Smooth muscle cell (in vitro differentiated cells): ENCODE data around the gene TIGD1. TPM values are rescaled to one million over a fixed set of nuclear protein-coding genes. Genes with fewer than 3 reads are reported as not detected.
A peak's percentile ranks its signal among the peaks of the same experiment; 100 is the strongest.
"Not testable (repeated sequence)": the region's sequence is repeated elsewhere in the genome, so short reads cannot be mapped to it uniquely, and the experiment has no call there.

Source experiments
- DNase-seq: peaks from one replicate; lab custom pipeline; 2025; ENCODE audit not compliant: unreplicated experiment; lab: John Stamatoyannopoulos, UW
- H2AFZ ChIP-seq: fragments of 200-600 bp; sonication (generic); 2 replicates; pipeline ENCODE4 v1.6.0; 2016; ENCODE audit warnings: antibody characterized with exemption, low read depth, mild to moderate bottlenecking
- H3F3A ChIP-seq: fragments of 200-600 bp; sonication (generic); 2 replicates; pipeline ENCODE4 v1.6.0; 2017; ENCODE audit warnings: antibody characterized with exemption, low read depth
- H3K27ac ChIP-seq: fragments of 200-600 bp; sonication (generic); 2 replicates; pipeline ENCODE4 v1.5.1; 2016; ENCODE audit warnings: low read depth, mild to moderate bottlenecking
- H3K27me3 ChIP-seq: fragments of 200-600 bp; sonication (generic); 2 replicates; pipeline ENCODE4 v1.6.1; 2016; ENCODE audit warnings: low read depth, mild to moderate bottlenecking
- H3K36me3 ChIP-seq: fragments of 200-600 bp; sonication (generic); 2 replicates; pipeline ENCODE4 v1.5.1; 2016; ENCODE audit warnings: low read depth
- H3K4me1 ChIP-seq: fragments of 200-600 bp; sonication (generic); 2 replicates; pipeline ENCODE4 v1.5.1; 2016; ENCODE audit warnings: low read depth
- H3K4me2 ChIP-seq: fragments of 200-600 bp; sonication (generic); 2 replicates; pipeline ENCODE4 v1.6.0; 2016; ENCODE audit warnings: mild to moderate bottlenecking
- H3K4me3 ChIP-seq: fragments of 200-600 bp; sonication (generic); 2 replicates; pipeline ENCODE4 v1.5.1; 2016; ENCODE audit warnings: mild to moderate bottlenecking
- H3K79me2 ChIP-seq: fragments of 200-600 bp; sonication (generic); 2 replicates; pipeline ENCODE4 v1.6.0; 2016; ENCODE audit warnings: low read depth, mild to moderate bottlenecking
- H3K9ac ChIP-seq: fragments of 200-600 bp; sonication (generic); 2 replicates; pipeline ENCODE4 v1.6.0; 2016; ENCODE audit warnings: low read depth
- H3K9me3 ChIP-seq: fragments of 200-600 bp; sonication (generic); replicated peaks from 2 replicates; pipeline ENCODE4 v1.5.1; 2016; ENCODE audit warnings: low read depth
- H4K20me1 ChIP-seq: fragments of 200-600 bp; sonication (generic); 2 replicates; pipeline ENCODE4 v1.6.0; 2016; ENCODE audit warnings: low read depth
- CTCF ChIP-seq: fragments of 200-600 bp; sonication (generic); IDR thresholded peaks from 2 replicates; pipeline ENCODE4 v1.5.1; 2017; ENCODE audit warnings: borderline replicate concordance, mild to moderate bottlenecking, antibody characterized with exemption; ENCODE audit not compliant: insufficient read depth, poor library complexity, severe bottlenecking
- WGBS: methylation state at CpG from one replicate; pipeline ENCODE4 v1.1.7; 2016; ENCODE audit warnings: low lambda C conversion rate; 5-methylcytosine and 5-hydroxymethylcytosine counted together
- polyA plus RNA-seq: library from polyadenylated mRNA; unstranded; fragments of >200 nt; fragmentation: Nextera tagmentation; extraction: Ambion mirVana; gene quantifications from 2 replicates; pipeline ENCODE4 v1.2.1, GENCODE V29; 2016
- total RNA-seq: library from RNA; depleted of rRNA; stranded (reverse); fragments of >200 nt; gene quantifications from 2 replicates; pipeline ENCODE4 v1.2.3, GENCODE V29; 2014

Gene TIGD1
- total and polyA plus RNA-seq, 2 experiments from 2014 or later = 2.9 to 8.1 TPM

- H3K4me2 ChIP-seq = no peak overlapping the region
- H3K9ac ChIP-seq = no peak overlapping the region
- peak overlapping the region; percentile 53 for H3K27ac ChIP-seq
- H3K27me3 ChIP-seq = no peaks in the 10 kb centered on the region
- 97% methylated on average over 8 of the region's 8 CpGs for WGBS
- H2AFZ ChIP-seq = no peak overlapping the region
- no peaks in the 10 kb centered on the region for H3K4me1 ChIP-seq
- H4K20me1 ChIP-seq = no peaks in the 10 kb centered on the region
- no peaks in the 10 kb centered on the region for H3F3A ChIP-seq
- no peak for DNase-seq
- H3K36me3 ChIP-seq = no peaks in the 10 kb centered on the region
- H3K79me2 ChIP-seq = no peaks in the 10 kb centered on the region
- no peak for TF ChIP-seq CTCF
- no peaks in the 10 kb centered on the region for H3K9me3 ChIP-seq
- no peak overlapping the region for H3K4me3 ChIP-seq
Observed at GRCh38 chr2:232573771-232574435, 23.5 kb upstream of the TIGD1 start.

- Histone ChIP-seq H3K4me3 (no peak overlapping the region), H3K27ac (no peak overlapping the region), H3K79me2 (no peaks in the 10 kb centered on the region), H3K9me3 (no peaks in the 10 kb centered on the region), H3K4me1 (no peaks in the 10 kb centered on the region), H3F3A (no peaks in the 10 kb centered on the region), H4K20me1 (peaks cover 2% of the 10 kb centered on the region), H3K9ac (no peak overlapping the region), H2AFZ (no peak overlapping the region), H3K27me3 (no peaks in the 10 kb centered on the region), H3K36me3 (peaks cover under 1% of the 10 kb centered on the region), H3K4me2 (no peak overlapping the region)
- TF ChIP-seq CTCF = no peak
- DNase-seq = no peak
Observed at GRCh38 chr2:232573042-232573441, 22.7 kb upstream of the TIGD1 start.

- WGBS = 86% methylated on average over 7 of the region's 7 CpGs
Observed at GRCh38 chr2:232571026-232571474, 20.7 kb upstream of the TIGD1 start.

GRCh38 chr2:232570481-232570880, 20.1 kb upstream of the TIGD1 start:
- H3K36me3 ChIP-seq = peaks cover 15% of the 10 kb centered on the region
- H3K9me3 ChIP-seq, H3K4me2 ChIP-seq, H3F3A ChIP-seq, DNase-seq, H3K27me3 ChIP-seq, H2AFZ ChIP-seq, H3K9ac ChIP-seq, H3K27ac ChIP-seq, H3K4me1 ChIP-seq, H3K79me2 ChIP-seq, H3K4me3 ChIP-seq: not testable (repeated sequence)
- H4K20me1 ChIP-seq = peaks cover 13% of the 10 kb centered on the region
- whole genome bisulfite sequencing = 98% methylated on average over 6 of the region's 6 CpGs

More at GRCh38 chr2:232571026-232571474, 20.7 kb upstream of the TIGD1 start:
- no peaks in the 10 kb centered on the region for H3F3A ChIP-seq
- H3K9ac ChIP-seq = no peak overlapping the region
- H3K9me3 ChIP-seq = no peaks in the 10 kb centered on the region
- H3K36me3 ChIP-seq = peaks cover 15% of the 10 kb centered on the region
- no peak overlapping the region for H3K4me2 ChIP-seq
- H3K4me1 ChIP-seq = no peaks in the 10 kb centered on the region
- no peaks in the 10 kb centered on the region for H3K79me2 ChIP-seq
- H2AFZ ChIP-seq = no peak overlapping the region
- no peak overlapping the region for H3K27ac ChIP-seq
- H4K20me1 ChIP-seq = peaks cover 13% of the 10 kb centered on the region
- no peaks in the 10 kb centered on the region for H3K27me3 ChIP-seq
- DNase-seq = no peak
- no peak overlapping the region for H3K4me3 ChIP-seq
- no peak for TF ChIP-seq CTCF
